Lower leg skin (tissue), 3 donors: ENCODE data around the gene ZFP36L2.
"Not testable (repeated sequence)": the region's sequence is repeated elsewhere in the genome, so short reads cannot be mapped to it uniquely, and the experiment has no call there.

Experiments used
- POLR2A ChIP-seq, 2 donors: fragments of 450-650 bp; IDR thresholded peaks; one replicate each; pipeline ENCODE4 v1.6.1; 2016 to 2017; ENCODE audit warnings: antibody characterized with exemption in 2 of 2, mild to moderate bottlenecking in 1 of 2, moderate library complexity in 1 of 2
- TF ChIP-seq, protein P1 (sequence below), 3 donors: fragments of 450-650 bp; IDR thresholded peaks; one replicate each; pipeline ENCODE4 v1.5.1; 2016; ENCODE audit warnings: antibody characterized with exemption in 3 of 3, mild to moderate bottlenecking in 3 of 3, moderate library complexity in 2 of 3

DNA sequence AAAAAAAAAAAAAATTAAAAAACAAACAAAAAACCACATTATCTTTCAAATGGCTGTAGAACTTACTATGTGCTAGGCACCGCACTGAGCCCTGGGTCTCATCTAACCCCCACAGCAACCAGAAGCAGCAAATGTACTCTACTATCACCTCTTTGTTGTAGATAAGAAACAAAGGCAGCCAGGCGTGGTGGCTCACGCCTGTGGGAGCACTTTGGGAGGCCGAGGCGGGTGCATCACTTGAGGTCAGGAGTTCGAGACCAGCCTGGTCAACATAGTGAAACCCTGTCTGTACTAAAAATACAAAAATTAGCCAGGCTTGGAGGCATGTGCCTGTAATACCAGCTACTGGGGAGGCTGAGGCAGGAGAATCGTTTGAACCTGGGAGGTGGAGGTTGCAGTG, 36.5 kb downstream of the ZFP36L2 start:
- TF ChIP-seq, protein P1, sequence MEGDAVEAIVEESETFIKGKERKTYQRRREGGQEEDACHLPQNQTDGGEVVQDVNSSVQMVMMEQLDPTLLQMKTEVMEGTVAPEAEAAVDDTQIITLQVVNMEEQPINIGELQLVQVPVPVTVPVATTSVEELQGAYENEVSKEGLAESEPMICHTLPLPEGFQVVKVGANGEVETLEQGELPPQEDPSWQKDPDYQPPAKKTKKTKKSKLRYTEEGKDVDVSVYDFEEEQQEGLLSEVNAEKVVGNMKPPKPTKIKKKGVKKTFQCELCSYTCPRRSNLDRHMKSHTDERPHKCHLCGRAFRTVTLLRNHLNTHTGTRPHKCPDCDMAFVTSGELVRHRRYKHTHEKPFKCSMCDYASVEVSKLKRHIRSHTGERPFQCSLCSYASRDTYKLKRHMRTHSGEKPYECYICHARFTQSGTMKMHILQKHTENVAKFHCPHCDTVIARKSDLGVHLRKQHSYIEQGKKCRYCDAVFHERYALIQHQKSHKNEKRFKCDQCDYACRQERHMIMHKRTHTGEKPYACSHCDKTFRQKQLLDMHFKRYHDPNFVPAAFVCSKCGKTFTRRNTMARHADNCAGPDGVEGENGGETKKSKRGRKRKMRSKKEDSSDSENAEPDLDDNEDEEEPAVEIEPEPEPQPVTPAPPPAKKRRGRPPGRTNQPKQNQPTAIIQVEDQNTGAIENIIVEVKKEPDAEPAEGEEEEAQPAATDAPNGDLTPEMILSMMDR (IDR thresholded peaks at IDR 0.05), result not testable (repeated sequence)
- TF ChIP-seq POLR2A (IDR thresholded peaks at IDR 0.05), result not testable (repeated sequence)
